ENCODE measurements around the gene FZR1. TPM values are rescaled to one million over a fixed set of nuclear protein-coding genes. Genes with fewer than 3 reads are reported as not detected.

FZR1 gene
- total RNA-seq, 1 experiment from 2014 or later, result 51.4 TPM

- Histone ChIP-seq H2BK120ac (ENCODE audit: low read depth, low read length, poor library complexity, severe bottlenecking) (no peak overlapping the region), H3K23me2 (ENCODE audit: insufficient read length, low read depth, low read length, poor library complexity, severe bottlenecking) (peaks cover 8% of the 10 kb centered on the region), H2BK12ac (ENCODE audit: insufficient read length, low read depth, low read length) (no peak overlapping the region), H3K9me3 (ENCODE audit: control insufficient read depth, low read depth, low read length) (no peaks in the 10 kb centered on the region), H3T11ph (ENCODE audit: low read length) (no peak overlapping the region), H2AFZ (ENCODE audit: low read length) (no peak overlapping the region), H3K4ac (ENCODE audit: low read depth, low read length) (no peak overlapping the region), H4K91ac (ENCODE audit: insufficient read length, low read depth, low read length) (no peak overlapping the region), H3K27ac (ENCODE audit: insufficient read length, low read depth, low read length) (no peak overlapping the region), H3K79me1 (ENCODE audit: insufficient read depth, low read depth, low read length, poor library complexity, severe bottlenecking) (no peaks in the 10 kb centered on the region), H3K18ac (ENCODE audit: insufficient read length, low read depth, low read length) (no peak overlapping the region), H3K56ac (ENCODE audit: insufficient read length, low read depth, low read length) (no peak overlapping the region), H3K23ac (ENCODE audit: insufficient read length, low read depth, low read length) (no peak overlapping the region), H3K9ac (ENCODE audit: extremely low read depth, insufficient read length, low read length) (no peak overlapping the region), H2BK5ac (ENCODE audit: insufficient read length, low read length) (no peak overlapping the region), H3K27me3 (ENCODE audit: insufficient read depth, low read length) (no peaks in the 10 kb centered on the region; the same call in 1 of the 2 replicates), H2BK20ac (ENCODE audit: low read depth, low read length, poor library complexity, severe bottlenecking) (no peak overlapping the region), H3K4me1 (ENCODE audit: insufficient read depth, low read length) (no peaks in the 10 kb centered on the region), H4K8ac (replicated peaks; ENCODE audit: insufficient read length, low read depth, low read length) (no peak overlapping the region), H2AK5ac (ENCODE audit: insufficient read length, low read length) (no peak overlapping the region), H3K4me2 (ENCODE audit: insufficient read depth, insufficient read length, low read length) (peak overlapping the region; percentile 43), H2BK15ac (ENCODE audit: low read depth, low read length) (no peak overlapping the region), H3K79me2 (ENCODE audit: insufficient read depth, low read length) (no peaks in the 10 kb centered on the region), H3K14ac (ENCODE audit: insufficient read depth, low read length) (no peak overlapping the region), H4K20me1 (ENCODE audit: control insufficient read depth, insufficient read depth, insufficient read length) (peaks cover 3% of the 10 kb centered on the region), H4K5ac (ENCODE audit: insufficient read length, low read depth, low read length) (no peak overlapping the region)
- H3K36me3 Mint-ChIP-seq (ENCODE audit: insufficient read depth in 1 of 3, low read depth in 3 of 3), result peaks cover 2 to 5% (median 2%) of the 10 kb centered on the region in 3 experiments; a peak in 3 of 7 replicates
- H3K9me3 Mint-ChIP-seq, result no peaks in the 10 kb centered on the region
- H3K27me3 Mint-ChIP-seq (ENCODE audit: low read depth), result peaks cover 28% of the 10 kb centered on the region
- H3K27ac Mint-ChIP-seq, result no peak overlapping the region
- DNase-seq, result no peak
- no CpG with 5 or more reads among the region's 15 CpGs for WGBS (ENCODE audit: extremely low coverage, insufficient read length, low lambda C conversion rate)
- H3K4me3 Mint-ChIP-seq, result peak overlapping the region; percentile 86 to 97
- TF ChIP-seq, protein P1, sequence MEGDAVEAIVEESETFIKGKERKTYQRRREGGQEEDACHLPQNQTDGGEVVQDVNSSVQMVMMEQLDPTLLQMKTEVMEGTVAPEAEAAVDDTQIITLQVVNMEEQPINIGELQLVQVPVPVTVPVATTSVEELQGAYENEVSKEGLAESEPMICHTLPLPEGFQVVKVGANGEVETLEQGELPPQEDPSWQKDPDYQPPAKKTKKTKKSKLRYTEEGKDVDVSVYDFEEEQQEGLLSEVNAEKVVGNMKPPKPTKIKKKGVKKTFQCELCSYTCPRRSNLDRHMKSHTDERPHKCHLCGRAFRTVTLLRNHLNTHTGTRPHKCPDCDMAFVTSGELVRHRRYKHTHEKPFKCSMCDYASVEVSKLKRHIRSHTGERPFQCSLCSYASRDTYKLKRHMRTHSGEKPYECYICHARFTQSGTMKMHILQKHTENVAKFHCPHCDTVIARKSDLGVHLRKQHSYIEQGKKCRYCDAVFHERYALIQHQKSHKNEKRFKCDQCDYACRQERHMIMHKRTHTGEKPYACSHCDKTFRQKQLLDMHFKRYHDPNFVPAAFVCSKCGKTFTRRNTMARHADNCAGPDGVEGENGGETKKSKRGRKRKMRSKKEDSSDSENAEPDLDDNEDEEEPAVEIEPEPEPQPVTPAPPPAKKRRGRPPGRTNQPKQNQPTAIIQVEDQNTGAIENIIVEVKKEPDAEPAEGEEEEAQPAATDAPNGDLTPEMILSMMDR (conservative IDR thresholded peaks at IDR 0.05), result no peak
- peaks cover 12 to 15% of the 10 kb centered on the region in 2 experiments for H3K4me1 Mint-ChIP-seq
These were observed 49.7 kb downstream of the FZR1 start for GRCh38 chr19:3555653-3556422.

Data from H9 (cell line).